SK-N-SH treated with all-trans-retinoic acid at 6 μM for 48 hours (cell line): Measurements from ENCODE around the gene POU2AF2.

Source experiments
- ARNTL ChIP-seq: fragments of 450-650 bp; formaldehyde crosslinking; IDR thresholded peaks from 2 replicates; pipeline ENCODE4 v1.5.0; 2020; ENCODE audit warnings: low read depth, mild to moderate bottlenecking, moderate library complexity, borderline replicate concordance
- BACH2 ChIP-seq: fragments of 250-450 bp; sonication (Bioruptor Pico); IDR thresholded peaks from 2 replicates; pipeline ENCODE4 v1.9.0; 2021; ENCODE audit warnings: mild to moderate bottlenecking, borderline replicate concordance
- ISL1 ChIP-seq: fragments of 250-450 bp; sonication (Bioruptor Pico); IDR thresholded peaks from 2 replicates; pipeline ENCODE4 v2.1.2; 2022; ENCODE audit warnings: mild to moderate bottlenecking, moderate library complexity
- OSR1 ChIP-seq: fragments of 250-450 bp; sonication (Bioruptor Pico); IDR thresholded peaks from 2 replicates; pipeline ENCODE4 v1.8.0; 2022; ENCODE audit warnings: moderate library complexity, mild to moderate bottlenecking, inconsistent platforms
- PPARA ChIP-seq: fragments of 250-450 bp; sonication (Bioruptor Pico); IDR thresholded peaks from 2 replicates; pipeline ENCODE4 v1.5.0; 2020; ENCODE audit warnings: mild to moderate bottlenecking, borderline replicate concordance
- RARB ChIP-seq: fragments of 250-450 bp; sonication (Bioruptor Pico); IDR thresholded peaks from 2 replicates; pipeline ENCODE4 v1.8.0; 2021; ENCODE audit warnings: mild to moderate bottlenecking, moderate library complexity
- SNAI2 ChIP-seq: fragments of 250-450 bp; sonication (Bioruptor Pico); IDR thresholded peaks from 2 replicates; pipeline ENCODE4 v1.5.0; 2020; ENCODE audit warnings: mild to moderate bottlenecking, moderate library complexity
- ZC3H10 ChIP-seq: fragments of 250-450 bp; sonication (Bioruptor Pico); IDR thresholded peaks from 2 replicates; pipeline ENCODE4 v1.5.1; 2021; ENCODE audit warnings: mild to moderate bottlenecking, moderate library complexity
- ZFP30 ChIP-seq: fragments of 450-650 bp; formaldehyde crosslinking; IDR thresholded peaks from 2 replicates; pipeline ENCODE4 v1.5.0; 2022; ENCODE audit warnings: mild to moderate bottlenecking, moderate library complexity
- ZNF565 ChIP-seq: fragments of 450-650 bp; formaldehyde crosslinking; conservative IDR thresholded peaks from 2 replicates; pipeline ENCODE4 v1.5.0; 2020; ENCODE audit warnings: low read depth, mild to moderate bottlenecking, moderate library complexity
- TF ChIP-seq, protein P1 (sequence below): fragments of 250-450 bp; sonication (Bioruptor Pico); IDR thresholded peaks from 2 replicates; pipeline ENCODE4 v1.5.0; 2020; ENCODE audit warnings: mild to moderate bottlenecking, moderate library complexity
- TF ChIP-seq, protein P2 (sequence below): fragments of 250-450 bp; sonication (Bioruptor Pico); IDR thresholded peaks from 2 replicates; pipeline ENCODE4 v1.8.0; 2020; ENCODE audit warnings: mild to moderate bottlenecking, moderate library complexity, borderline replicate concordance

GRCh38 chr11:111306321-111306720 lies 60.8 kb downstream of the POU2AF2 start:
- TF ChIP-seq ZFP30 (CRISPR knock-in tag): no peak
- TF ChIP-seq, protein P1, sequence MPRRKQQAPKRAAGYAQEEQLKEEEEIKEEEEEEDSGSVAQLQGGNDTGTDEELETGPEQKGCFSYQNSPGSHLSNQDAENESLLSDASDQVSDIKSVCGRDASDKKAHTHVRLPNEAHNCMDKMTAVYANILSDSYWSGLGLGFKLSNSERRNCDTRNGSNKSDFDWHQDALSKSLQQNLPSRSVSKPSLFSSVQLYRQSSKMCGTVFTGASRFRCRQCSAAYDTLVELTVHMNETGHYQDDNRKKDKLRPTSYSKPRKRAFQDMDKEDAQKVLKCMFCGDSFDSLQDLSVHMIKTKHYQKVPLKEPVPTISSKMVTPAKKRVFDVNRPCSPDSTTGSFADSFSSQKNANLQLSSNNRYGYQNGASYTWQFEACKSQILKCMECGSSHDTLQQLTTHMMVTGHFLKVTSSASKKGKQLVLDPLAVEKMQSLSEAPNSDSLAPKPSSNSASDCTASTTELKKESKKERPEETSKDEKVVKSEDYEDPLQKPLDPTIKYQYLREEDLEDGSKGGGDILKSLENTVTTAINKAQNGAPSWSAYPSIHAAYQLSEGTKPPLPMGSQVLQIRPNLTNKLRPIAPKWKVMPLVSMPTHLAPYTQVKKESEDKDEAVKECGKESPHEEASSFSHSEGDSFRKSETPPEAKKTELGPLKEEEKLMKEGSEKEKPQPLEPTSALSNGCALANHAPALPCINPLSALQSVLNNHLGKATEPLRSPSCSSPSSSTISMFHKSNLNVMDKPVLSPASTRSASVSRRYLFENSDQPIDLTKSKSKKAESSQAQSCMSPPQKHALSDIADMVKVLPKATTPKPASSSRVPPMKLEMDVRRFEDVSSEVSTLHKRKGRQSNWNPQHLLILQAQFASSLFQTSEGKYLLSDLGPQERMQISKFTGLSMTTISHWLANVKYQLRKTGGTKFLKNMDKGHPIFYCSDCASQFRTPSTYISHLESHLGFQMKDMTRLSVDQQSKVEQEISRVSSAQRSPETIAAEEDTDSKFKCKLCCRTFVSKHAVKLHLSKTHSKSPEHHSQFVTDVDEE: no peak
- no peak for TF ChIP-seq ZC3H10
- TF ChIP-seq RARB (CRISPR knock-in tag): no peak
- no peak for TF ChIP-seq ZNF565 (CRISPR knock-in tag)
- TF ChIP-seq, protein P2, sequence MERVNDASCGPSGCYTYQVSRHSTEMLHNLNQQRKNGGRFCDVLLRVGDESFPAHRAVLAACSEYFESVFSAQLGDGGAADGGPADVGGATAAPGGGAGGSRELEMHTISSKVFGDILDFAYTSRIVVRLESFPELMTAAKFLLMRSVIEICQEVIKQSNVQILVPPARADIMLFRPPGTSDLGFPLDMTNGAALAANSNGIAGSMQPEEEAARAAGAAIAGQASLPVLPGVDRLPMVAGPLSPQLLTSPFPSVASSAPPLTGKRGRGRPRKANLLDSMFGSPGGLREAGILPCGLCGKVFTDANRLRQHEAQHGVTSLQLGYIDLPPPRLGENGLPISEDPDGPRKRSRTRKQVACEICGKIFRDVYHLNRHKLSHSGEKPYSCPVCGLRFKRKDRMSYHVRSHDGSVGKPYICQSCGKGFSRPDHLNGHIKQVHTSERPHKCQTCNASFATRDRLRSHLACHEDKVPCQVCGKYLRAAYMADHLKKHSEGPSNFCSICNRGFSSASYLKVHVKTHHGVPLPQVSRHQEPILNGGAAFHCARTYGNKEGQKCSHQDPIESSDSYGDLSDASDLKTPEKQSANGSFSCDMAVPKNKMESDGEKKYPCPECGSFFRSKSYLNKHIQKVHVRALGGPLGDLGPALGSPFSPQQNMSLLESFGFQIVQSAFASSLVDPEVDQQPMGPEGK (CRISPR knock-in tag): no peak
- TF ChIP-seq ARNTL: no peak
- TF ChIP-seq BACH2: no peak
- no peak for TF ChIP-seq ISL1 (CRISPR knock-in tag)
- TF ChIP-seq SNAI2 (CRISPR knock-in tag): no peak
- TF ChIP-seq OSR1 (CRISPR knock-in tag): no peak
- TF ChIP-seq PPARA: no peak
